ENCODE results near the gene GRIFIN.

Gene GRIFIN

DNA sequence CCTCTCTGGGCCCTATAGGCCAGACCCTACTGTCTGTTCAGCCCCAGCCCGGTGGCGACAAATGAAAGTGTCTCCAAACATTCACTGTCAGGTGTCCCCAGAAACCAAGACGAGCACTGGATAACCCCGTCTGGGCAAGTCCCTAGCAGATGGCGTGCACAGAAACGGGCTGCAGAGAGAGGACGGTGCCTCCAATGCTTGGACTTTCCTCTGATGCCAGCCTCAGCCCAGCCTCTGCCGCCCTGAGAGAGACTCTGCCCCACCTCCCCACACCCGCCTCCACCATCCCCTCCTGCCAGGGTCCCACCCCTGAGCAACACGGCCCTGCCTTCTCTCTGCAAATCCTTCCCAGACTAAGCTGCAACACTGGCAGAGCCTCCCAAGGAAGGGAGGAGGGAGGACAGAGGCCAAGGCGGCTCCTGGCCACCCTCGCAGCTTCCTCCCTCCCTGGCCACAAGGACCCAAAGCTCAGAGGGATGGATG lies 36.0 kb upstream of the GRIFIN start:
- DNase-seq = no peak

DNA sequence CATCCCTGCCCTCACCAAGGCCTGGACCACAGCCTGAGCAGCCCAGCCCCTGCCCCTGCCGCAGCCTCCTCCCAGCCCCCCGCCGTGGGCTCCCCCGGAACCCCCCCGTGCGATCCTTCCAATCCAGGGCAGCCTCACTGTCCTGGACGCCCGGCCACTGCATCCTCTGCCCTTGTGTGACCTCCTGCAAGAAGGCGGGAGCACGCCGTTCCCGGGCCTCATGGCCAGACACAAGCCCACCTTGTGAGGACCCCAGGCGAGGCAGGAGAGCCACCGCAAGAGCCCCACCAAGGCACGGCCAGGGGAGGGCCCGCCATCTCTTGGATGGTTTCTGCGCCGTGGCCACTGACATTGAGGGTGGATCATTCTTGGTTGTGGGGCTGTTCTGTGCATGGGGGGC lies 35.6 kb upstream of the GRIFIN start:
- no peak for DNase-seq

DNA sequence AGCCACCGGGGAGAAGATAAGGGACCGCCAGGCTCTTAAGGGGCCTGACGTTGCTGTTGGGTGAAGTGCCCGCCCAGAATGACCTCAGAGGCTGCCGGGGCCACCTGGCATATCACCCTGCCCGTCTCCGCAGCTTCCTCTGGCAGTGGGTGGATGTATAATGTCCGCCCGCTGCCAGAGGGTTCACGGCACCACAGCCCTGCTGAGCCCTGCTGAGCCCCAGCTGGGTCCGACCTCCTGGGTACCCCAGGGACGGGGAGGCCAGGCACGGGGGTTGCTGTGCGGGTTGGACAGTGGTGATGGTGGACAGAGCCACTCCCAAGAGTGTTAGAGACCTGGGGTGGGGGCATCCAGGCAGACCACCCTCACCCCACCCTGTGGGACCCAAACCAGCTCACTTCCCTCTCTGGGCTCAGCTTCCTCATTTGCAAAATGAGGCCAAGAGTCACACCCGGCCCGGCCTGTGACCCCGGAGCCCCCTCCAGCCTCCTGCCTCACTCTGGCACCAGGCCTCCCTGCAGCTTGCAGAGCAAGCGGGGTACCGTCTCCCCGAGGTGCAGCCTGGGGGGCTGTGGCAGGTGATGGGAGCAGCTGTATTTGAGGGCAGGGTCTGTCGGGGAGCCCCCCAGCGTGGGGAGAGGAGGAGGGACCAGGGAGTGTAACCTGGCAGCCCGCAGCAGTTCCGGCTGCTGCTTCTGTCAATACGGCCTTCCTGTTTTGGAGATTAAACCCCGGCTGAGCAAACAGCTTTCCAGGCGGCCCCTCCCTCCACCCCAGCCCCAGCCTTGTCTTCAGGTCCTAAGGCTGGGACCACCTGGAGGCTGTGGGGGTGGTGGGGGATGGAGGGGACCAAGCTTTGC lies 34.9 kb upstream of the GRIFIN start:
- no peak for DNase-seq

DNA sequence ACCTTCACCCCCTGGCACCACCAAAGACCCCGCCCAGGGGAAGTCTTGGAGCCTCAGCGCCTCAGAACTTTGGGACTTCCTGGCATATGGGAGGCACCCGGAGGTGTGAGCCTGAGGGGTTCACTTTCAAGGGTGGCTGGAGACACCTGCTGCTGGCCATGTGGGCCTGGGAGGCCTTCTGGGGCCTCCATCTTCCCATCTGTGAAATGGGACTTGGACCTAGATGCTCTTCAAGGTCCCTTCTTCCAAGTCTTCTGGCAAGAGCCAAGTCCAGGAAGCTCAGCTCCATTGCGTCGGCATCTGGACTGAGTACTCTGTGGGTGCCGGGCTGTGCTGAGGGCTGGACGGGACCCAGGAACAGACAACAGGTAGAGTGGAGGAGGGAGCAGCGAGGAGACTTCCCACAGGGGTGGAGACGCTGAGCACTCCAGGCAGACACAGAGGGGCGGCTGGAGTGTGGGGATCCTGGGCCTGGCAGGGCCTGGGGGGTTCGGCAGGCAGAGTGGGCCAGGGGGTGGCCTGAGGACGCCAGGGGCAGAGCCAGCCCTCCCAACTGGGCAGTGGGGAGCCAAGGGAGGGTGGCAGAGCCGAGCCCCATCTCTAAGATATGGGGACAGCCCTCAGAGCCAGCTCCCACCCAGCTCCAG lies 34.1 kb upstream of the GRIFIN start:
- DNase-seq = no peak

DNA sequence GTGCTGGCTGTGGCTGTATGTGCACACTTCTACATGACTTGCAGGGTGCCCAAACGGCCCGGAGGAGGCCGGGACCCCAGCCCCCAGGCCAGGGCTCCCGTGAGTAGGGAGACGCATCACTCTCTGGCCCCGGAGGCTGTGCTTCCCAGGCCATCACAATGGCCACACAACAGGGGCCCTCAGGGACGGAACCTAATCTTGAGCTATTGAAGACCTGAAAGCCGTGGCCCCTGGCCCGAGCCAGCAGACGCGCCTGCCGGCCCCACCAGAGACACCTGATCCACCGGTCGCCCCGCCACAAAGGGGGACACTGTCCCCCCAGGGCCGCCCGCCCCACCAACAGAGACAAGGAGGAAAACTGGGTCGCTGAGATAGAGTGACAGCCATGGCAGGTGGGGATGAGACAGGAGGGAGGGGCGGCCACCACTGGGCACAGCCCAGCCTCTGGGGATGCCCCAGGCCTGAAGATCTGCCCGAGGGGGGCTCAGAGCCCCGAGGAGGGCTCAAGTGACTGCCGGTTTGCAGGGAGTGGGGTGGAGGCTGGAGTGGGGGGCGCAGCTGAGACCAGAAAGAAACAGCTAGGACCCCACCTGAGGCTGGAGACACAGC lies 33.2 kb upstream of the GRIFIN start:
- no peak for DNase-seq

DNA sequence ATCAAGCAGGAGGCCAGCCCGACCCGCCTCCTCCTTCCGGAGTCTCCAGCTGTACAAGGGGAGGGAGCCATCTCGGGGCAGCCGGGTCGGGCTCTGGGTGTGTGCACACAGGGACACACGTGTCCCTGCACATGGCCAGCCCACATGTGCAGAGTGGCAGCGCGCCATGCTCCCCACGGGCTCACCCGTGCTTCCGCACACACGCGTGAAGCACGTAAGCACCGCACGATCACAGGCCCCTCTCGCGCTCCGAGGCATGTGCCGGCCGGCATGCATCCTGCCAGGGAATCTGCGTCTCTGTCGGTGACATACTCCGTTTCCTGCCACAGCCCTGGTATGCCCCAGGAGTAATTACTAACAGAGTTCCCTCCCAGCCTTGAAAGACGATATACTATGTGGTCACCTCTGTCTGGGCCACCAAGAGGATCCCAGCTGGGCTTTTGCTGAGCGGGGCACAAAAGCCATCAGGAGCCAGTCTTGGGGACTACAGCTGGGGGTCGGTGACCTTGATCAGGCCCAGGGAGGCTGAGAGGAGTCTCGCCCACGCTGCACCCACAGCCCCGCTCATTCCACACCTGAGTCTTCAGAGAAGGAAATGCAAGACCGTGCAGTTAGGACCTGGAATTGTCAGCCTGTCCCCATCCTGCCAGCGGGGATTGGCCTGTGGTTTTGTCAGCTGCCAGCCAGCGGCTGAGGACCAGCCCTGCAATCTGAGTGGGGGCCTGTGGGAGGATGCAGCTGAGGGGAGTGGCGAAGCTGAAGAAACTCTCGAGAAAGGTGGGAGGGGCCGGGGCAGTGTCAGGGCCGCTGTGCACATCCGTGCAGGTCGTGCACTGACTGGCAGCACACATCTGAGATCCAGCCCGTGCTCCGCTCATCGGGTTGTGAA lies 32.4 kb upstream of the GRIFIN start:
- no peak for DNase-seq

DNA sequence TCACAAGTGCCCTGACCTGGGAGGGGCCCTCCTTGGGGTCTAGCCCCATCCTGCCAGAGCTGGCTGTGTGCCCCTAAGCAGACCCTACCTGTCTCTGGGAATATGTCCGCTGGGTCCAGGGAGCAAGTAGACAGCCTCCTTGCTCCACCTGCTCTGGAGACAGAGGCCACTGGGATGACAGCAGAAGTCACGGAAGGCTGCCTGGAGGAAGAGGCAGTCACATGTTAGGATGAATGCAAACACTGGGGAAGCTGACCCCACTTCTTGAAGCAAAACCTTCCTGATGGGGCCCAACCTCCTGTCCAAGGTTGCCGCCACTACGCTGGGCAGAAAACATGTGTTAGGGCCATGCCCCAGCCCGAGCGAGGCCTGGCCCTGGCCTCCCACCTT lies 31.7 kb upstream of the GRIFIN start:
- no peak for DNase-seq

DNA sequence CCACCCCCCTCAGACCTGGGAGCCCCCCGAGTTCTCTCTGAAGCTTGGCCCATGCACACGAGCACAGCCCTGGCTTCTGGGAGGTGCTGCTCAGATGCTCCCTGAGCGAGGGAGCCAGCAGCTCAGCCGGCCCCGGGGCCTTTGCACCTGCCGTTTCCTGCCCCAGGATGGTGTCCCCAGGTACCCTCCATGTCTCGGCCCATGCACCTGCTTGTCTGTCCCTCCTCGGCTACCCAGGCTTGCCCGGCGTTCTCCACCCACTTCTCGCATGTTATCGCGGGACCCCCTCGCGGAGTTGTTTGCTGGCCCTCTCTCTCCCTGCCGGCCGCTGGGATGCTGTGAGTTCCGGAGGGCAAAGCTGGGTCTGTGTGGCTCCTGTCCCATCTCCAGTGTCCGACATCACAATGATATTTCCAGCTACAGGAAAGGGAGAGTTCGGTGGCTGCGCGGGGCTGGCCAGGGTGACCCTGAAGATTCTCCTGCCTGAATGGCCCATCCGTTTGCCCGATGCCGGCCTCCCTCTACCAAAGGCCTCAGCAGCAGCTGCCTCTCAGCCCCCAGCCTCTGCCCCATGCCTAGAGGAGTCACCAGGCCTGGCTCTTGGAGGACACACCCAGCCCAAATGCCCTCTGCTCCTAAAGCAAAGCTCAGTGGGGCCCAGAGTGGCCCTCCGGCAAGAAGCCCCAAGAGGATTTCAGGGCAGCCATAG lies 31.2 kb upstream of the GRIFIN start:
- DNase-seq = no peak

DNA sequence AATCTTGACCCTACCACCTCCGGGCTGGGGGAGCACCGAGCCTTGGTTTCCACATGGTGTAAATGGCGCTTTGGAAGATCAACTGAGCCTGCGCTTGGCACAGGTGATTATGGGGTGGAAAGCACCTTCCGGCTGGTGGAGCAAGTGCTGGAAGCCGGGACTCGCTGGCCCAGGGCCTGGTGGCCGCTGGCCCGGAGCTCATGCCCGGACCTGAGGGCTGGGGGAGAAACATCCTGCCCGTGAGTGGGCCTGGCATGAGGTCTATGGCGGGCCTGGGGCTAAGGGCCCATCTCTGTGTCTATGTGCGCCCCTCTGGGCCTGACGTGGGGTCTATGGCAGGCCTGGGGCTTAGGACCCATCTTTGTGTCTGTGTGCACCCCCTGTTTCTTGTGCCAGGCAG lies 29.2 kb upstream of the GRIFIN start:
- DNase-seq = no peak

DNA sequence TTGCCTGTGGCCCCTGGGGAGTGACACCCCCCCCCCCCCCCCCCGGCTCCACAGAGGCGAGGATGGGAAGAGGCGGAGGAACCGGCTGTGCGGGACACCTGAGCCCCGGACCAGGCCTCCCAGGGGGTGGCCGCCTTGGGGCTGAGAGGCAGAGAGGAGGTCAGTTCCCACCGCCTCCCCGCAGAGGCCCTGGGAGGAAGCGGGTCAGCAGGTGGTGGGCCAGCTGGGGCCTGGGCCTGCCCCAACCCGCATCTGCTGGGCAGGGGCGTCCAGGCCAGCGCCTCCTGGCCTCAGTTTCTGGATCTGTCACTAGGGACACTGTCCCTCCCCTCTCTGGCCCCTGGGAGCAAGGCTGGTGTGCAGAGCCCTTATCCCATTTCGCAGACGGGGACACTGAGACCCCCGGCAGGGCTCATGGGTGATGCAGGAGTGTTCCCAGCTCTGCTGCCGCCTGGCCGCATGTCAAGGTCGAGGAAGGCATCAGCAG lies 28.7 kb upstream of the GRIFIN start:
- DNase-seq = no peak

DNA sequence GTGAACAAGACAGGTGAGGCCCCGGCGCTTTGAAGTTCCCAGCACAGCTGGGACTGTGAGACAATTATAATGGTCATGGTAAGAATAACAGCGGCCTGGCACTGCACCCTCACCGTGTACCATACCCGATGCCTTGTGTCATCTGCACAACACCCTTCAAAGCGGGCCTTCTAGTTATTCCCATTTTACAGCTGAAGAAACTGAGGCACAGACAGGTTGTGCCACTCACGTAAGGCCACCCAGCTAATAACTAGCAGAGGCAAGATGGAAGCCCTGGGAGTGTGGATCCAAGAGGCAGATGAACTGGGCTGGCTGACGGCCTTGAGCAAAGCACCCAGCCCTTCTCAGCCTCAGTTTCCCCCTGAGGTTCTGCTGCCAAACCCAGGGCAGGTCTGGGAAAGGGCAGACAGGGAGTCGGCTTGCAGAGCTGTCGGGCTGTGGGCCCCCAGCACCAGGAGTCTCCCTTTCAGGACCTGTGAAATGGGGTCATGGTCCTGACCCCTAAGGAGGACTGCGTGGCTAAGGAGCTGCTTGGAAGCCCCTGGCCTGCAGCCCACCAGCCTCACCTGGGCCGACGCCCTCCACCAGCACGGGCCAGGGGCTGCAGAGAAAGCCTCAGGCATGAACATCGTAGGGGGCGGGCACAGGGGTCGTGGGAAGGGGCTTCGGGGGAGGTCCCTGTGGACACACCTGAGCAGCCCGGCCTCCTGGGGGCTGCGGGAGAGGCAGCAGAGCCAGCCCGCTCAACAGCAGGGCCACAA lies 28.1 kb upstream of the GRIFIN start:
- DNase-seq = no peak

DNA sequence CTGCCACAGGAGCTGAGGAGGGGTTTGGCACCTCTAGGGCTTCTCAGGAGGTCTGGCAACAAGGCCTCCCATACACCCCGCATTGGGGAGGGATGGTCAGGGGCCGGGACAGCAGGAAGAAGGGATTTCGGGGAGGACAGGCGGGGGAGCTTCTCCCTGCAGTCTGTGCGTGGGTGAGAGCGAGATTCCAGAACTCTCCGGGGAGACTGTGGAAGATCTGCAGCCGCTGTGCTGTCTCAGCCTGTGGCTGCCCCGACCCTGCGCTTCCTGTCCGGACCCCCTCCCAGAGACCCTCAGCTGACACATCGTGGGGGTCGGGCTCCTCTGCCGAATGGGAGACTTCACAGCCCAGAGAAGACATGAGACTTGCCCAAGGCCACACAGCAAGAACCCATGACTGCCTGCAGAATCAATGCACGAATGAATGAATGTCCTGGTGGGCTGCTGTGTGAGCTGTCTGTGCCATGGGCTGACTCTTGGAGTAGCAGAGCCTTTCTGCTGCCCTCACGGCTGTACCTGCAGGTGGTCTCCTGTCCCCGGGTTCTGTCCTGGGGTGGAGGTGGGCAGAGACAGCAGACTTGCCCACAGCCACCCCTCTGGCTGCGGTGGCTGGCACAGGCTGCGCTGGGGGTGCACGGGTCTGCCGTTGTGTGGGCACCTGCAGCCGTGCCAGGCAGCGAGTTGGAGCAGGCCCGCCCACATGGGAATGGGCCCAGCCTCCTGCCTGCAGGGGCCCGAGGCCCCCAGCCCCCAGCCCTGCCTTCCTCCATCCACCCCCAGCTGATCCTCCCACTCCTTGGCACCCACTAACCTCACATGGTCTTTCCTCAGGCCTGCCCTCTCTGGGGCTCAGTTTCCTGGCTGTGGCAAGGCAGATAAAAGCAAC lies 27.1 kb upstream of the GRIFIN start:
- no peak for DNase-seq

DNA sequence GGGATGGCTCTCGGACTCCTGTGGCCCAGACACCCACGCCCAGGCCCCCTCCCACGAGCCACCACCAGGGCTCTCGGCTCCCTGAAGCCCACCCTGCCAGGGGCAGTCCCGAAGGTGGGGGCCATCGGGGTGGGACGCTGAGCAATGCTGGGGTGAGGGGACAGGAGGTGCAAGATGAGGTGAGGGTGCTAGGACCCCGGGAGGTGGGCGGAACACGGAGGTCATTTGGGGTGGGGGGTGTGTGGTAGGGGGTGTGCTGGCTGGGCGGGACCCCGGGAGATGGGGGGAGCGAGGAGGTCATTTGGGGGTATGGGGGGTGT lies 26.4 kb upstream of the GRIFIN start:
- no peak for DNase-seq

DNA sequence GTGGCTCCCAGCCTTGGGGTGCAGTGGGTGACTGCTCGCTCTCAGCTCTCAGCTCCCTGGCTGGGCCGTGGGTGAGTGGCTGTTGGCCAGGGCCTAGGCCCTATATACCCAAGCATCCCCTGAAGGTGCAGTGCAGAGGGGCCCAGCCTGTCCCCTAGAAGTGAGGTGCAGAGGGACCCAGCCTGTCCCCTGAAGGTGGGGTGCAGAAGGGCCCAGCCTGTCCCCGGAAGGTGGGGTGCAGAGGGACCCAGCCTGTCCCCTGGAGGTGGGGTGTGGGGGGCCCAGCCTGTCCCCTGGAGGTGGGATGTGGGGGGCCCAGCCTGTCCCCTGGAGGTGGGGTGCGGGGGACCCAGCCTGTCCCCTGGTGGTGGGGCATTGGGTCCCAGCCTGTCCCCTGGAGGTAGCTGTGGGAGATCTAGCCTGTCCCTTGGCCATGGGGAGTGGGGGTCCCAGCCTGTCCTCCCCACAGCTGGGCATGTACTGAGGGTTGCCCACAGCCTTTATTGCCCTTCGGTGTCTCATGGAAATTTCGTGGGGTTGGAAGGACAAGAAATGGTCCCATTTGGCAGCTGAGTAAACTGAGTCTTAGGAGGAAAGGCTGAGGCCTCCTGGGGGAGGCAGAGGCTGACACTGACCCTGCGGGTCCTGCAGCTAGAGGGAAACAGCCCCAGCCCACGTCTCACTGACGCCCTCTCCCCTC lies 25.9 kb upstream of the GRIFIN start:
- DNase-seq = no peak

DNA sequence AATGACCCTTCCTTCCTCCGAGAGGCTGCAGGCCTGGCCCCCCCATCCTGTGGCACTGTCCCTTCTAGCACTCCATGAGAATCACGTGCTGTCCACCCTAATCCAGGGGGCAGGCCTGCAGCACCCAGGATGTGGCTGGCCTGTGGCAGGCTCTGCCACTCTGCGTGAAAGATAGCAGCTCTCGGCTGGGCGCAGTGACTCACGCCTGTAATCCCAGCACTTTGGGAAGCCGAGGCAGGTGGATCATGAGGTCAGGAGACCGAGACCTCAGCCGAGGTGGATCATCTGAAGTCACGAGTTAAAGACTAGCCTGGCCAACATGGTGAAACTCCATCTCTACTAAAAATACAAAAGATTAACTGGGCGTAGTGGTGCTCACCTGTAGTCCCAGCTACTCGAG lies 24.5 kb upstream of the GRIFIN start:
- no peak for DNase-seq

DNA sequence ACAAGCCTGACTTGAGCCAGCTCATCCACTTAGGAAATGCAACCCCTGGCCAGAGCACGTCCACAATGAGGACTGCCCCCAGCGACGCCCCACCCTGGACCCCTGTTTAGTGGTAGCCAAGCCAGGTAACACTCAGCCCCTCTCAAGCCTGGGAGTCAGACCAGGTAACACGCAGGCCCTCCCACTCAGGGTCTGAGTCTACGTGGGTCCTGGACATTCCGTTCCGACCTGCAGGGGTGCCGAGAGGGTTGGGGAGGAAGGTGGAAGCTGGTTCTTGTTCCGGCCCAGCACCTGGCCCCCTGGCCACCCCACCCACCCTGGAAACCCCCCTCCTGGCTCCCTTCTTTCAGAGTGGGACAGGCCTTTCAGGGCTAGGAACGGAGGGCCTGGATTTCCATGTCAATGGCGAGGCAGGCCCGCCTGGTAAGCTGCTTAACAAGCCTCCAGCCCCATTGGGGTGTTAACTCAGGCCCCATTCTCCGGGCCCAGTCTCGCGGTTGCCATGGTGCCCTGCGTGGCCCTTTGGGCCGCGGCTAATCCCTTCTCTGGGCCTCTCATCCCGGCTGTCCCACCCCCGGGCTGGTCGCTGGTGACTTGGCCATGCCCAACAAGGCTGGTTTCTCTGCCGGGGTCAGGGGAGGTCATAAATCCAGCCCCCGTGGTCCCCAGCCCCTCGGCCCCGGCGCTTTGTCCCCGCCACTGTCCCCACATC lies 23.7 kb upstream of the GRIFIN start:
- no peak for DNase-seq

DNA sequence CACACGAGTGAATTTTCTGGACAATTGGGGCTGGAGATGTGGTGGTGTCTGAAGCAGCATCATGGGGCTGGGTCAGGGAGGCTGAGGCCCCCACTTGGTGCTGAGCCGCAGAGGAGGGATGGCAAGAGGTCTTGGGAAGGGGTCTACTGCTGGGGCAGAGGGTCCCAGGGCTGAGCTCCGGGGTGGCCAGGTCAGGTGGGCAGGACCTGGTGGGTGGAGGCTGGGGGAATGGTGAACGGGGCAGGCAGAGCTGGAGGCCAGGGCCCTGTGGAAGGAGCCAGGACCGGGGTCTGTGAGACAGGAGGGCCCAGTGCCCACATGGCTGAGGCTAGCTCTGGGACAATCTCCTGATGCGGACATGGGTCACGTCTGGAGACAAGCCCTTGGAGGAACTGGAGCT lies 23.0 kb upstream of the GRIFIN start:
- DNase-seq = no peak

DNA sequence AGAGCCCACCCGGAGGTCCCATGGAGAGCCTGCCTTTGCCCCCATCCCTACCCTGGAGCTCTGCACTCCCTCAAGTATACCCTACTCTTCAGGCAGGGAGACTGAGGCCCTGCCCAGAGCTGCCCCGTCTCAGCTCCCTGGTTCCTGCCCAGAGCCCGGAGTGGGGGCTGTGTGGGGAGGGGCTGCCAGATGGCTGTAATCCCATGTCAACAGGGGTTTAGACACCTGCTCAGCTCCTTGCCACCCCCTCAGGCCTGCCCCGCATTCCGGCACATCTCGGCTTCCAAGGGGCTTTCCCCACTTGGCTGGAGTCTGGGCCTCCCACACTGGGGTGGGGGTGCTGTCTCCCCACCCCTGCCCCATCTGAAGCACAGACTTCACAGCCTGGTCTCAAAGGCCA lies 22.5 kb upstream of the GRIFIN start:
- no peak for DNase-seq

All from NCI-H1048 (cell line).